SK-N-SH (cell line): Measurements from ENCODE around the gene PHF23. TPM values are rescaled to one million over a fixed set of nuclear protein-coding genes. Genes with fewer than 3 reads are reported as not detected.

Source experiments
- CTCF ChIA-PET: fragments of 300-600, 350-600 bp; formaldehyde crosslinking; extraction: SDS; loops from one replicate; lab custom pipeline; 2021; lab: Yijun Ruan, JAX
- POLR2A ChIA-PET: fragments of 350-600 bp; sonication (Branson Sonifier 250); formaldehyde crosslinking; extraction: SDS; loops from one replicate; lab custom pipeline; 2020; ENCODE audit warnings: antibody characterized with exemption, inconsistent platforms; lab: Yijun Ruan, JAX
- DNase-seq: peaks from one replicate; pipeline ENCODE4 v3.0.0; 2012
- H2AFZ ChIP-seq: fragments of 200-600 bp; sonication (generic); 2 replicates; pipeline ENCODE4 v1.8.1; 2016; ENCODE audit warnings: antibody characterized with exemption, mild to moderate bottlenecking, low read depth
- H3F3A ChIP-seq: fragments of 200-600 bp; sonication (generic); replicated peaks from 2 replicates; pipeline ENCODE3; 2016; ENCODE audit warnings: antibody characterized with exemption, mild to moderate bottlenecking; ENCODE audit not compliant: insufficient read depth
- H3K27ac ChIP-seq, 2 experiments: fragments of 200-500 bp in 1 of 2; fragments of 200-600 bp in 1 of 2; sonication (Bioruptor generic) in 1 of 2; sonication (generic), shearing (Covaris generic) in 1 of 2; 2 replicates each; pipeline versions ENCODE4 v1.5.1 to v1.6.1; 2014 to 2016; ENCODE audit warnings: low read depth in 2 of 2, inconsistent platforms in 1 of 2, low read length in 1 of 2, mild to moderate bottlenecking in 1 of 2, mixed read lengths in 1 of 2
- H3K27me3 ChIP-seq: fragments of 200-600 bp; sonication (generic), shearing (Covaris generic); 2 replicates; pipeline ENCODE4 v1.6.1; 2016; ENCODE audit warnings: mixed run types; ENCODE audit not compliant: insufficient read depth
- H3K36me3 ChIP-seq, 2 experiments: fragments of 200-500 bp in 1 of 2; fragments of 200-600 bp in 1 of 2; sonication (Bioruptor generic) in 1 of 2; sonication (generic) in 1 of 2; replicated peaks in 1 of 2; 2 replicates each; pipeline versions ENCODE3 to v1.5.1; 2014 to 2016; ENCODE audit warnings: low read length in 1 of 2, mild to moderate bottlenecking in 1 of 2; ENCODE audit not compliant: insufficient read depth in 2 of 2, control insufficient read depth in 1 of 2
- H3K4me1 ChIP-seq, 2 experiments: fragments of 200-500 bp in 1 of 2; fragments of 200-600 bp in 1 of 2; sonication (Bioruptor generic) in 1 of 2; sonication (generic), shearing (Covaris generic) in 1 of 2; 2 replicates each; pipeline versions ENCODE4 v1.5.1 to v1.6.1; 2014 to 2016; ENCODE audit warnings: low read depth in 1 of 2, low read length in 1 of 2, mixed run types in 1 of 2; ENCODE audit not compliant: insufficient read depth in 2 of 2, control insufficient read depth in 1 of 2
- H3K4me2 ChIP-seq: fragments of 200-600 bp; sonication (generic), shearing (Covaris generic); 2 replicates; pipeline ENCODE4 v1.6.1; 2017; ENCODE audit warnings: mixed run types
- H3K4me3 ChIP-seq, 2 experiments: fragments of 200-500 bp in 1 of 2; fragments of 200-600 bp in 1 of 2; sonication (Bioruptor generic) in 1 of 2; sonication (generic), shearing (Covaris generic) in 1 of 2; 2 replicates each; pipeline versions ENCODE4 v1.5.1 to v1.8.1; 2014 to 2016; ENCODE audit warnings: low read depth in 2 of 2, inconsistent platforms in 1 of 2, low read length in 1 of 2, mild to moderate bottlenecking in 1 of 2, mixed read lengths in 1 of 2, moderate library complexity in 1 of 2
- H3K79me2 ChIP-seq: fragments of 200-600 bp; sonication (generic); 2 replicates; pipeline ENCODE4 v1.8.1; 2017; ENCODE audit warnings: mild to moderate bottlenecking; ENCODE audit not compliant: insufficient read depth
- H3K9ac ChIP-seq: fragments of 200-600 bp; sonication (generic); 2 replicates; pipeline ENCODE4 v1.6.1; 2017; ENCODE audit warnings: mixed run types
- H3K9me2 ChIP-seq: fragments of 200-600 bp; sonication (generic); 2 replicates; pipeline ENCODE4 v1.6.1; 2017; ENCODE audit warnings: mixed run types
- H3K9me3 ChIP-seq: fragments of 200-600 bp; sonication (generic); 2 replicates; pipeline ENCODE4 v1.6.1; 2017; ENCODE audit warnings: mixed run types, mild to moderate bottlenecking, moderate library complexity
- H4K20me1 ChIP-seq: fragments of 200-600 bp; sonication (generic); 2 replicates; pipeline ENCODE4 v1.6.1; 2017; ENCODE audit warnings: mild to moderate bottlenecking, mixed run types; ENCODE audit not compliant: insufficient read depth
- CHD2 ChIP-seq: fragments of 150-350 bp; IDR thresholded peaks from 2 replicates; pipeline ENCODE4 v1.6.1; 2018; ENCODE audit warnings: low read length; ENCODE audit not compliant: partially characterized antibody
- ELF1 ChIP-seq: IDR thresholded peaks from 2 replicates; pipeline ENCODE4 v1.4.0; 2012
- EP300 ChIP-seq, 2 experiments: IDR thresholded peaks; 2 replicates each; pipeline versions ENCODE4 v1.4.0 to v1.6.1; 2012; ENCODE audit warnings: borderline replicate concordance in 1 of 2, low read depth in 1 of 2, low read length in 1 of 2
- MAX ChIP-seq: IDR thresholded peaks from 2 replicates; pipeline ENCODE4 v1.4.0; 2012; ENCODE audit warnings: low read depth
- MEF2A ChIP-seq: IDR thresholded peaks from 2 replicates; pipeline ENCODE4 v1.4.0; 2012; ENCODE audit warnings: low read depth, borderline replicate concordance
- MXI1 ChIP-seq: IDR thresholded peaks from 2 replicates; pipeline ENCODE4 v1.6.1; 2012; ENCODE audit warnings: mild to moderate bottlenecking, low read depth, low read length, improper control_type of control experiment
- NRF1 ChIP-seq: IDR thresholded peaks from 2 replicates; pipeline ENCODE4 v1.6.1; 2012; ENCODE audit warnings: low read depth, mild to moderate bottlenecking, low read length
- PBX3 ChIP-seq: IDR thresholded peaks from 2 replicates; pipeline ENCODE4; 2012
- RCOR1 ChIP-seq: fragments of 150-350 bp; IDR thresholded peaks from 2 replicates; pipeline ENCODE4 v1.6.1; 2017; ENCODE audit warnings: antibody characterized with exemption, low read length
- REST ChIP-seq: IDR thresholded peaks from 2 replicates; pipeline ENCODE4 v1.6.1; 2012; ENCODE audit warnings: mild to moderate bottlenecking, low read depth, low read length, moderate library complexity
- RFX5 ChIP-seq: IDR thresholded peaks from 2 replicates; pipeline ENCODE4 v1.6.1; 2012; ENCODE audit warnings: mild to moderate bottlenecking, improper control_type of control experiment, low read length
- SIN3A ChIP-seq: IDR thresholded peaks from 2 replicates; pipeline ENCODE4 v1.6.1; 2012; ENCODE audit warnings: low read depth, mild to moderate bottlenecking, low read length, moderate library complexity, borderline replicate concordance
- TAF1 ChIP-seq: IDR thresholded peaks from 2 replicates; pipeline ENCODE4 v1.6.1; 2012; ENCODE audit warnings: low read depth, mild to moderate bottlenecking, low read length, moderate library complexity, borderline replicate concordance
- YY1 ChIP-seq: IDR thresholded peaks from 2 replicates; pipeline ENCODE4 v1.4.0; 2012; ENCODE audit warnings: low read depth, mild to moderate bottlenecking
- WGBS: methylation state at CpG from one replicate; pipeline ENCODE4 v1.1.6; 2017; ENCODE audit warnings: low lambda C conversion rate; 5-methylcytosine and 5-hydroxymethylcytosine counted together
- polyA plus RNA-seq, 3 experiments: library from polyadenylated mRNA; depleted of rRNA; stranded (reverse); fragments of >200 nt; gene quantifications; 2 replicates each; pipeline ENCODE4 v1.2.3, GENCODE V29; 2012

Gene PHF23
- polyA plus RNA-seq, 1 of the 3 experiments (the other 2 are of a cell fraction): 53.3 TPM

GRCh38 chr17:7237761-7238419 lies 1.4 kb downstream of the PHF23 start:
- Histone ChIP-seq H3K36me3 (peaks cover 30 to 40% of the 10 kb centered on the region in 2 experiments), H3F3A (peaks cover 54% of the 10 kb centered on the region), H3K27me3 (no peaks in the 10 kb centered on the region), H3K27ac (peak overlapping the region; percentile 75 to 97), H3K4me3 (peak overlapping the region; percentile 88 to 99), H3K9me2 (no peaks in the 10 kb centered on the region), H3K4me1 (peaks cover 36% of the 10 kb centered on the region in 2 experiments), H2AFZ (no peak overlapping the region), H3K79me2 (peaks cover 83% of the 10 kb centered on the region), H3K4me2 (peak overlapping the region; percentile 84), H3K9ac (peak overlapping the region; percentile 81; the same call in 1 of the 2 replicates), H3K9me3 (no peaks in the 10 kb centered on the region), H4K20me1 (peaks cover 7% of the 10 kb centered on the region; the same call in 1 of the 2 replicates)
- 3% methylated on average over 40 of the region's 73 CpGs for WGBS
- TF ChIP-seq TAF1: peak; percentile 67; the same call in 1 of the 2 replicates
- TF ChIP-seq RFX5: no peak
- TF ChIP-seq EP300 (IDR thresholded peaks at IDR 0.05; ENCODE audit: borderline replicate concordance in 1 of 2, low read depth in 1 of 2, low read length in 1 of 2): no peak
- peak; percentile 85 for TF ChIP-seq CHD2
- TF ChIP-seq MXI1: peak; percentile 73
- peak; percentile 18; the same call in 1 of the 2 replicates for TF ChIP-seq PBX3
- TF ChIP-seq YY1: no peak
- TF ChIP-seq RCOR1: no peak; the same call in 1 of the 2 replicates
- no peak for TF ChIP-seq MEF2A
- 0 out of 2 replicates have a peak, but pooled peaks have one; percentile 13 for TF ChIP-seq REST
- TF ChIP-seq ELF1: 0 out of 2 replicates have a peak, but pooled peaks have one; percentile 26
- peak; percentile 36 for TF ChIP-seq MAX
- no peak for TF ChIP-seq NRF1
- peak; percentile 51; the same call in 1 of the 2 replicates for TF ChIP-seq SIN3A
- peak; percentile 83 for DNase-seq
- ChIA-PET POLR2A (interaction anchor here (0.7 to 1.7 kb wide), 3 partner anchors 17 to 55 kb away, joined by 3 to 11 read pairs (median 6); partner anchors contain the start of genes ACADVL and DLG4), CTCF (interaction anchor here (1.1 to 5.6 kb wide), 5 partner anchors 17 to 193 kb away, joined by 3 to 37 read pairs (median 26); partner anchors contain the start of genes ACADVL and DLG4)
